Right lobe of liver (tissue), 4 donors: ENCODE data around the gene CEP63.

Source experiments
- CTCF ChIP-seq, 4 donors: fragments of 200-600 bp in 3 of 4; fragments of 450-650 bp in 1 of 4; IDR thresholded peaks; one replicate each; pipeline versions ENCODE4 v1.5.1 to v1.8.0; 2016 to 2022; ENCODE audit warnings: antibody characterized with exemption in 4 of 4, mild to moderate bottlenecking in 2 of 4
- POLR2A ChIP-seq: fragments of 450-650 bp; IDR thresholded peaks from one replicate; pipeline ENCODE4 v1.6.1; 2017; ENCODE audit warnings: antibody characterized with exemption, mild to moderate bottlenecking
- donor health status: DM: no; HTN: no; CAD: no.
- donor health status: DM: no; HTN: no; CAD: no.
- donor health status: DM: no; HTN: yes; CAD: no.

GRCh38 chr3:134503266-134503665, 17.4 kb downstream of the CEP63 start:
- no peak for TF ChIP-seq CTCF (IDR thresholded peaks at IDR 0.05)
- no peak for TF ChIP-seq POLR2A
